NCI-H1105 treated with DMSO at 0.1 percent for 48 hours (cell line): ENCODE data around the gene MOB4.
"Not testable (repeated sequence)": the region's sequence is repeated elsewhere in the genome, so short reads cannot be mapped to it uniquely, and the experiment has no call there.

Experiments used
- DNase-seq: peaks from one replicate; lab custom pipeline; 2025; lab: John Stamatoyannopoulos, UW

MOB4 gene

DNA sequence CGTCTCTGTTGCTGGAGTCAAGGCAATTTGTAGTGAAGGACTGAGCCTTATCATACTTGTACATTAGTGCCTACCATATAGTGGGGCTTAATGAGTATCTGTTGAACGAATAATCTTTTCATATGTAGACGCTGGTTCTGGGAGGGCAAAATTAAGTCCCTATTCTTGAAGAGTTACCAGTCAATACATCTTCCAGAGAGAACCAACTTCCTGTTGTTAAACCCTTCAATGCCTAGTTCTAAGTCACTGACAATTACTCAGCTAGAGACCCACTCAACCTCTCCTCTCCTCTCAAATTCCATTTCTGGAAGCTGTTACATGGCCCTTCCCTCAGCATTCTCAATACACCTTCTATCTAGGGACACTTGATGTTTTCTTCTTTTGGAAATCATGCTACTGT, 1.1 kb upstream of the MOB4 start:
- no peak for DNase-seq

- DNase-seq, result no peak
These were observed 539 bp upstream of the MOB4 start for GRCh38 chr2:197515315-197515738.

DNA sequence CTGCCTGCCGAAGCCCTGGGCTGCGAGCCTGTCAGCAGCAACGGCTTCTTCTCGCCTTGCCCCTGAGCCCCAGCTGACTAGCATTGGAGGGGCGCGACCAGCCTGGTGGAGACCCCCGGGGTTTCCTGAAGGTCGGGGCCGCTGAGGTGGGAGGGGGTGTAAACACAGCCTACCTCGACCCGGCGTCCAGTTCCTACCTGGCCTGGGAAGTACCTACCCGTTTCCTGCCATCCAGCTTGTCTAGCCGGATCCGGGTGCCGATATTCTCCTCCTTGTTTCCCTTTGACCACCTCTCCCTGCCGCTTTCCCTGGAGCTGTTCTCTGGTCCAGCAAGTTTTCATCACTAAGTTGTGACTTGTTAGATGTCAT, 511 bp downstream of the MOB4 start:
- DNase-seq, result peak; percentile 34

- DNase-seq, result no peak
These were observed 1.3 kb downstream of the MOB4 start for GRCh38 chr2:197517150-197517549.

GRCh38 chr2:197538412-197538811, 22.5 kb downstream of the MOB4 start:
- DNase-seq, result no peak

- no peak for DNase-seq
These were observed 23.9 kb downstream of the MOB4 start for GRCh38 chr2:197539734-197540133.

DNA sequence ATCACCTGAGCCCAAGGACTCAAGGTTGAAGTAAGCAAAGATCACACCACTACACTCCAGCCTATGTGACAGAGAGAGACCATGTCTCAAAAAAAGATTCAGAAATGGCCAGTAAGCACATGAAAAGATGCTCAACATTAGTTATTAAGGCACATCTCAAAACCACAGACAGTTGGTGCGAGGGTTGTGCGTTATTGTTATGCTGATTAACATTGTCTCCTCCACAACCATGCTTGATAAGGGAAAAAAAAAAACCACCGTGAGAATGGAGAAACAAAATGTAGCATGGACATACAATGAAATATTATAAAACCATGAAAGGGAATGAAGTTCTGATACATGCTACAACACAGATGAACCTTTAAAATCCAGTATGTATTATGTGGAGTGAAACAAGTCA, 27.3 kb downstream of the MOB4 start:
- no peak for DNase-seq

- DNase-seq, result no peak
These were observed 31.5 kb downstream of the MOB4 start for GRCh38 chr2:197547163-197547900.

GRCh38 chr2:197548582-197548981, 32.7 kb downstream of the MOB4 start:
- DNase-seq, result no peak

GRCh38 chr2:197551260-197551659, 35.4 kb downstream of the MOB4 start:
- DNase-seq, result not testable (repeated sequence)

DNA sequence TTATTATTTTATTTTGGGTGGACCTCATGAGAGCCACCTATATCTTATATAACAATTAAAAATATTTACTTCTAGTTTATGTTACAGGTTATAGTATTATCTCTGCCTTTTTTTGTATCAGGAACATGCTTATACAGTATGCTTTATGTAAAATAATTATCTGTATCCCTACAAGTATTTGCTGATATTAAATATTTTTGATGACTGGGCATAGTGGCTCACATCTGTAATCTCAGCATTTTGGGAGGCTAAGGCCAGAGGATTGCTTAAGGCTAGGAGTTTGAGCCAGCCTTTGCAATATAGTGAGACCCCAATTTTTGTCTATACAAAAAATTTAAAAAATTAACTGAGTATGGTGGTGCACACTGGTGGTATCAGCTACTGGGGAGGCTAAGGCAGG, 39.6 kb downstream of the MOB4 start:
- DNase-seq, result no peak

DNA sequence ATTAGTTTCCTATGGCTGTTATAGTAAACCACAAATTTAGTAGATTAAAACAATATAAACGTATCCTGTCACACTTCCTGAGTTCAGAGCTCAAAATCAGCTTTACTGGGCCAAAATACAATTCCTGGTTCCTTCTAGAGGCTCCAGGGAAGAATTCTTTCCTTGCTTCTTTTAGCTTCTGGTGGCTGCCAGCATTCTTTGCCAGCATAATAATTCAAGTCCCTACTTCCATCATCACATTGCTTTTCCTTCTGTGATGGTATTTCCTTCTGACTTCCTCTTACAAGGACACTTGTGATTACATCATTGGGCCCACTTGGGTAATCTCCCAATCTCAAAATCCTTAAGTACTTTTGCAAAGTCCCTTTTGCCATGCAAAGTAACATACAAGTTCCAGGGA, 40.6 kb downstream of the MOB4 start:
- no peak for DNase-seq

DNA sequence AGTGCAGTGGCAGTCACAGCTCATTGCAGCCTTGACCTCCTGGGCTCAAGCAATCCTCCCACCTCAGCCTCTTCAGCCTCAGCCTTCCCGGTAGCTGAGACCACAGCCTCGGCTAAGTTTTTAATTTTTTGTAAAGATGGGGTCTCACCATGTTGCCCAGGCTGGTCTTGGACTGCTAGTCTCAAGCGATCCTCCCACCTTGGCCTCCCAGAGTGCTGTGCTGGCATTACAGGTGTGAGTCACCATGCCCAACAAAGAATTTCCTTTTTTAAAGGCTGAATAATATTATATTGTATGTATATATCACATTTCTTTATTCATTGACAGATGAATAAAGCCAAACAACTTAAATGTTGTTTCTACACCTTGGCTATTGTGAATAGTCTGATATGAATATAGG, 42.5 kb downstream of the MOB4 start:
- DNase-seq, result no peak

DNA sequence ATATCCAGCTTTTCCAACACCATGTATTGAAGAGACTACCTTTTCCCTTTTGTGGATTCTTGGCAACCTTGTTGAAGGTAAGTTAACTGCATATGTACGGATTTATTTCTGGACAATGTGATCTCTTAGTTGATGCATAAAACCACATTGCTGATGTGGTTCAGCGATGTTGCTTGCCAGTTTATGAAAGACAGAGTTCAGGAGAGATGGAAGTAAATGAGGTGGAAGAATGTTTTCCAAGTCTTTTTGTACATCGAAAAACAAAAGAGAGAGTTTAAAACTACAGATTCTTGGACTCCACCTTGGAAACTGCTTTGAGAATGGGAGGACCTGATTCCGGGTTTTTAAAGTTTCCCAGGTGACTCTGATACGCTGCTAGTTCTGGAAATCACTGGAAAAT, 43.8 kb downstream of the MOB4 start:
- no peak for DNase-seq

DNA sequence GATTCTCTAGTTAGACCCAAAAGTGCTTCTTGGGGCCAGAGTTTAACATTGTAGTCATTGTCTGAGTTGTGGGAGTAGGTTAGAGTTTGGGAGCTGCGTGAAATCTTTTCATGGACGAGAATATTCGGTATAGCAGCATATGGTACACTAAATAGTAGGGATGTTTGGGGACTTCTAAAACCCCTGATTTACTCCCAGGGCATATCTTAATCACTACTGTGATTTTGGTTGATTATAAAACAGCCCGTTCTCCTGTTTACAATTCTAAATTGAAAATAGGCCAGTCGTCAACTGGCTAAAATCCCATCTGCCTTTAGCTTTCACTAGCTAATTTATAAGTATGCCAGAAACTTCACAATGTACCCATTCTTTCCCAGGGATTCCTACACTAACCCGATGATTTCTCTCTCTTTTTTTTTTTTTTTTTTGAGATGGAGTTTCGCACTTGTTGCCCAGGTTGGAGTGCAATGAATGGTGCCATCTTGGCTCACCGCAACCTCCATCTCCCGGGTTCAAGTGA, 44.3 kb downstream of the MOB4 start:
- DNase-seq, result no peak

GRCh38 chr2:197571627-197572271, 55.9 kb downstream of the MOB4 start:
- DNase-seq, result no peak

- no peak for DNase-seq
These were observed 57.7 kb downstream of the MOB4 start for GRCh38 chr2:197573608-197574007.

DNA sequence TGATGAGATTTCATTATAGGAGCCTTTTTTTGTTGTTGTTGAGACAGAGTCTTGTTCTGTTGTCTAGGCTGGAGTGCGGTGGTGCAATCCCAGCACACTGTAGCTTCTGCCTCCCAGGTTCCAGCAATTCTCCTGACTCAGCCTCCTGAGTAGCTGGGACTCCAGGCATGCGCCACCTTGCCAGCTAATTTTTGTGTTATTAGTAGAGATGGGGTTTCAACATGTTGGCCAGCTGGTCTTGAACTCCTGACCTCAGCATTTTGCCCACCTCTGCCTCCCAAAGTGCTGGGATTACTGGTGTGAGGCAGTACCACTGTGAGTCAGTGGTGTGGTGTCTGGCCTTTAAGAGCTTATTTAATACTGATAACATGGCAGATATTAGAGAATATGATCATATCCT, 60.1 kb downstream of the MOB4 start:
- DNase-seq, result no peak

DNA sequence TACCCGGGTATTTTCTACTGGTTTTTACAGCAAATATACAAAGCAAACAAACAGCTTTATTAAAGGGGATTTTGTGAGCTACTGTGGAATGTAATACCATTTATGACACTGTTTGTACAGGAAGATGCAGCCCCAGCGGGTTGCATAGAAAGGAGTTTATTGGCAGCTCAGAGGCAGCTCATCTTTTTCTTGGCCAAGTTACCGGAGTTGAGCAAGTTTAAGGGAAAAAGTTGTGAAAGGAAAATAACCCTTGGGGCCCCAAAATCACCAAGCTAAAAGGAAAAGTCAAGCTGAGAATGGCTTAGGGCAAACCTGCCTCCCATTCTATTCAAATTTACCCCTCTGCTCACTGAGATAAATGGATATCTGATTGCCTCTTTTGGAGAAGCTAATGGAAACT, 60.8 kb downstream of the MOB4 start:
- no peak for DNase-seq

DNA sequence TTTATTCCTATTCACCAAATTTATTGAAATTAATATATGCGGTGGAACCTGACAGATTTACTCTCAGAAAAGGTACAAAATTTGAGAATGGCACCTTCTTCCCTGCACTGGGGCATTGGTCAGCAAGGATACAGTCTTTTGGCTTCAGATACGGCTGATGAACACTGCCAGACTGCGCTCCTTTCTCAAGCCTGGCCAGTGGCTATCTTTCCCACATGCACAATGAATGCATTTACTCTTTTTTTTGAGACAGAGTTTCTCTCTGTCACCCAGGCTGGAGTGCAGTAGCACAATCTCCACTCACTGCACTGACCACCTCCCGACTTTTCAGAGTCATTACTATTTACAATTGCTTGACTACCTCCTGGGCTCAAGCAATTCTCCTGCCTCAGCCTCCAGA, 61.6 kb downstream of the MOB4 start:
- no peak for DNase-seq

GRCh38 chr2:197578294-197578693, 62.4 kb downstream of the MOB4 start:
- not testable (repeated sequence) for DNase-seq

DNA sequence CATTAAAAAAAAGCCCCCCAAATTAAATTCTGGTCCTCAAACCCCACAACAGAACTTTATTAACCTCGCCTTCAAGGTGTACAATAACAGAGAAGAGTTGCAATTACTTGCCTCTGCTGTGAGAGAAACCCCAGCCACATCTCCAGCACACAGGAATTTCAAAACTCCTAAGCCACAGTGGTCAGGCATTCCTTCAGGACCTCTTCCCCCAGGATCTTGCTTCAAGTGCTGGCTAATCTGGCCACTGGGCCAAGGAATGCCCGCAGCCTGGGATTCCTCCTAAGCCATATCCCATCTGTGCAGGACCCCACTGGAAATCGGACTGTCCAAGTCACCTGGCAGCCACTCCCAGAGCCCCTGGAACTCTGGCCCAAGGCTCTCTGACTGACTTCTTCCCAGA, 64.3 kb downstream of the MOB4 start:
- not testable (repeated sequence) for DNase-seq

- not testable (repeated sequence) for DNase-seq
These were observed 71.4 kb downstream of the MOB4 start for GRCh38 chr2:197587255-197587654.
